HepG2 (cell line): Measurements from ENCODE around the gene ARMC10. TPM values are rescaled to one million over a fixed set of nuclear protein-coding genes. Genes with fewer than 3 reads are reported as not detected.

ENCODE experiments used
- ASH2L ChIP-seq: fragments of 300-600, 200-600 bp; sonication (generic); IDR thresholded peaks from 2 replicates; pipeline ENCODE4 v1.7.0; 2017; ENCODE audit warnings: low read depth, mild to moderate bottlenecking, moderate library complexity, mixed read lengths, low read length; ENCODE audit not compliant: insufficient read length
- BCL6 ChIP-seq: IDR thresholded peaks from 2 replicates; pipeline ENCODE4 v1.6.1; 2016; ENCODE audit warnings: missing genetic modification reagents, missing compliant biosample characterization
- CBX1 ChIP-seq: IDR thresholded peaks from one replicate; pipeline ENCODE4 v1.6.1; 2016; ENCODE audit warnings: antibody characterized with exemption, low read depth
- CERS6 ChIP-seq: sonication (generic); formaldehyde crosslinking; IDR thresholded peaks from 2 replicates; pipeline ENCODE4 v1.5.0; 2020; ENCODE audit warnings: missing genetic modification reagents
- EZH2 ChIP-seq: conservative IDR thresholded peaks from 2 replicates; pipeline ENCODE4 v1.6.1; 2012; ENCODE audit warnings: mild to moderate bottlenecking, low read depth, low read length, moderate library complexity
- HNRNPH1 ChIP-seq: fragments of 200-400 bp; formaldehyde crosslinking; optimal IDR thresholded peaks from 2 replicates; pipeline ENCODE3; 2017; ENCODE audit warnings: mild to moderate bottlenecking, low read depth, low read length
- KLF15 ChIP-seq: sonication (generic); formaldehyde crosslinking; IDR thresholded peaks from 2 replicates; pipeline ENCODE4 v1.8.1; 2023; ENCODE audit warnings: borderline replicate concordance, mild to moderate bottlenecking, inconsistent platforms, missing genetic modification reagents, mixed read lengths
- MAZ ChIP-seq, 2 experiments: sonication (generic) in 1 of 2; formaldehyde crosslinking in 1 of 2; IDR thresholded peaks; 2 replicates each; pipeline versions ENCODE4 v1.5.0 to v1.6.1; 2012 to 2020; ENCODE audit warnings: low read depth in 2 of 2, mild to moderate bottlenecking in 2 of 2, borderline replicate concordance in 1 of 2, improper control_type of control experiment in 1 of 2, low read length in 1 of 2, missing genetic modification reagents in 1 of 2, moderate library complexity in 1 of 2
- NFRKB ChIP-seq: fragments of 450-650 bp; IDR thresholded peaks from 2 replicates; pipeline ENCODE4 v1.6.1; 2017
- NR2F6 ChIP-seq, 2 experiments: IDR thresholded peaks; 2 replicates each; pipeline ENCODE4 v1.6.1; 2016; ENCODE audit warnings: antibody characterized with exemption in 1 of 2, mild to moderate bottlenecking in 1 of 2
- PBX2 ChIP-seq: IDR thresholded peaks from 2 replicates; pipeline ENCODE4 v1.6.1; 2016; ENCODE audit warnings: control low read depth
- SALL1 ChIP-seq: sonication (generic); formaldehyde crosslinking; IDR thresholded peaks from 2 replicates; pipeline ENCODE4 v1.8.0; 2022; ENCODE audit warnings: mild to moderate bottlenecking, missing genetic modification reagents
- SKIL ChIP-seq: sonication (generic); formaldehyde crosslinking; IDR thresholded peaks from 2 replicates; pipeline ENCODE4 v1.8.0; 2022; ENCODE audit warnings: missing genetic modification reagents, mild to moderate bottlenecking, moderate library complexity, borderline replicate concordance
- SNRNP70 ChIP-seq: fragments of 200-400 bp; formaldehyde crosslinking; IDR thresholded peaks from 2 replicates; pipeline ENCODE4 v1.6.1; 2017; ENCODE audit warnings: mild to moderate bottlenecking, low read depth, low read length, moderate library complexity
- SRSF4 ChIP-seq: fragments of 200-400 bp; formaldehyde crosslinking; IDR thresholded peaks from one replicate; pipeline ENCODE4 v1.6.1; 2018; ENCODE audit warnings: mild to moderate bottlenecking, low read depth, low read length, moderate library complexity; ENCODE audit not compliant: poor library complexity, severe bottlenecking
- THAP7 ChIP-seq: sonication (generic); formaldehyde crosslinking; IDR thresholded peaks from 2 replicates; pipeline ENCODE4 v1.8.1; 2023; ENCODE audit warnings: mild to moderate bottlenecking, missing genetic modification reagents
- ZNF510 ChIP-seq: sonication (generic); formaldehyde crosslinking; IDR thresholded peaks from 2 replicates; pipeline ENCODE4 v1.4.0; 2020; ENCODE audit warnings: low read depth, mild to moderate bottlenecking, missing genetic modification reagents
- ZNF530 ChIP-seq: sonication (generic); formaldehyde crosslinking; IDR thresholded peaks from 2 replicates; pipeline ENCODE4 v1.5.0; 2020; ENCODE audit warnings: low read depth, mild to moderate bottlenecking, missing genetic modification reagents
- ZNF574 ChIP-seq: sonication (generic); formaldehyde crosslinking; IDR thresholded peaks from 2 replicates; pipeline ENCODE4 v1.4.0; 2020; ENCODE audit warnings: missing genetic modification reagents
- ZNF577 ChIP-seq: sonication (generic); formaldehyde crosslinking; IDR thresholded peaks from 2 replicates; pipeline ENCODE4 v1.4.0; 2020; ENCODE audit warnings: mild to moderate bottlenecking, low read depth, missing genetic modification reagents, borderline replicate concordance
- ZNF589 ChIP-seq: sonication (generic); formaldehyde crosslinking; conservative IDR thresholded peaks from 2 replicates; pipeline ENCODE4 v1.8.0; 2022; ENCODE audit warnings: mild to moderate bottlenecking, moderate library complexity, missing genetic modification reagents
- polyA plus RNA-seq, 8 experiments: library from polyadenylated mRNA; depleted of rRNA in 3 of 8; stranded (reverse) in 7 of 8; unstranded in 1 of 8; fragments of >200 nt; fragmentation: Illumina TruSeq in 4 of 8; extraction: Trizol in 4 of 8; gene quantifications; 2 replicates each; pipeline versions ENCODE4 v1.2.1 to v1.2.3, GENCODE V29; 2011 to 2016; ENCODE audit warnings: low read depth in 4 of 8, missing spikeins in 1 of 8, mixed read lengths in 1 of 8; ENCODE audit not compliant: insufficient read depth in 1 of 8
- total RNA-seq, 5 experiments: library from RNA; depleted of rRNA; stranded (reverse); fragments of >200 nt; fragmentation: Illumina TruSeq; extraction: Trizol; gene quantifications; 2 replicates each; pipeline ENCODE4 v1.2.3, GENCODE V29; 2016; ENCODE audit warnings: low read depth in 1 of 5

The ARMC10 gene
- total and polyA plus RNA-seq, 2 of the 13 experiments (the other 11 are each of a cell fraction or from before 2014, with no cell fraction given): 11.3 to 23.7 TPM

GRCh38 chr7:103106005-103106702, 31.2 kb downstream of the ARMC10 start (continued):
- TF ChIP-seq ZNF574 (CRISPR knock-in tag) (peak; percentile 41; the same call in 1 of the 2 replicates), SRSF4 (no peak), ASH2L (no peak), CERS6 (CRISPR knock-in tag) (no peak), SNRNP70 (no peak), NFRKB (no peak), CBX1 (no peak), SKIL (CRISPR knock-in tag) (peak; percentile 77), ZNF589 (peak; percentile 44; the same call in 1 of the 2 replicates), ZNF510 (CRISPR knock-in tag) (no peak), BCL6 (CRISPR knock-in tag) (peak; percentile 58), SALL1 (CRISPR knock-in tag) (peak; percentile 84), PBX2 (CRISPR knock-in tag) (no peak), ZNF577 (CRISPR knock-in tag) (no peak), MAZ (IDR thresholded peaks at IDR 0.05; ENCODE audit: borderline replicate concordance, low read depth, low read length) (no peak), MAZ (CRISPR knock-in tag; IDR thresholded peaks at IDR 0.05; ENCODE audit: low read depth) (no peak; the same call in 1 of the 2 replicates), NR2F6 (IDR thresholded peaks at IDR 0.05) (peak; percentile 88), NR2F6 (CRISPR knock-in tag; IDR thresholded peaks at IDR 0.05) (peak; percentile 94), ZNF530 (CRISPR knock-in tag) (no peak), EZH2 (no peak), THAP7 (no peak), KLF15 (CRISPR knock-in tag) (no peak), HNRNPH1 (no peak)
